Fibroblast of the aortic adventitia (primary cell): ENCODE data around the gene KCNH1. TPM values are rescaled to one million over a fixed set of nuclear protein-coding genes. Genes with fewer than 3 reads are reported as not detected.

Experiments
- DNase-seq: peaks from one replicate; pipeline ENCODE4 v3.0.0-alpha.2; 2010; ENCODE audit warnings: low read depth
- H3K4me3 ChIP-seq: 2 replicates; pipeline ENCODE4 v1.5.1; 2011; ENCODE audit warnings: low read depth, mild to moderate bottlenecking, control low read depth, low read length, moderate library complexity
- CTCF ChIP-seq: IDR thresholded peaks from 2 replicates; pipeline ENCODE4 v1.5.1; 2011; ENCODE audit warnings: mild to moderate bottlenecking, low read length, control low read depth, inconsistent platforms; ENCODE audit not compliant: insufficient read depth
- total RNA-seq: library from RNA; depleted of rRNA; stranded (reverse); fragments of >200 nt; gene quantifications from 2 replicates; pipeline ENCODE4 v1.2.3, GENCODE V29; 2012; ENCODE audit warnings: low replicate concordance

Gene KCNH1
- total RNA-seq, 1 donor = not detected

GRCh38 chr1:210817385-210818275 lies 316.3 kb downstream of the KCNH1 start:
- no peak for DNase-seq
- H3K4me3 ChIP-seq = no peak overlapping the region
- no peak for TF ChIP-seq CTCF

- DNase-seq = no peak
- no peak overlapping the region for H3K4me3 ChIP-seq
- no peak for TF ChIP-seq CTCF
These were observed 318.1 kb downstream of the KCNH1 start for GRCh38 chr1:210815641-210816550.

GRCh38 chr1:210814382-210815123 lies 319.4 kb downstream of the KCNH1 start:
- H3K4me3 ChIP-seq = no peak overlapping the region
- no peak for TF ChIP-seq CTCF
- no peak for DNase-seq

GRCh38 chr1:210801501-210801900 lies 332.4 kb downstream of the KCNH1 start:
- TF ChIP-seq CTCF = no peak
- DNase-seq = no peak
- no peak overlapping the region for H3K4me3 ChIP-seq

GRCh38 chr1:210800756-210801155 lies 333.2 kb downstream of the KCNH1 start:
- TF ChIP-seq CTCF = no peak
- no peak overlapping the region for H3K4me3 ChIP-seq
- DNase-seq = no peak

- no peak for TF ChIP-seq CTCF
- no peak for DNase-seq
- no peak overlapping the region for H3K4me3 ChIP-seq
These were observed 333.6 kb downstream of the KCNH1 start for GRCh38 chr1:210800301-210800700.
